GM23248 (cell line): ENCODE measurements around the gene VEGFB.

Source experiments
- EZH2 ChIP-seq: fragments of 200-600 bp; sonication (generic); IDR thresholded peaks from 2 replicates; pipeline ENCODE4 v1.6.1; 2018; ENCODE audit warnings: antibody characterized with exemption, mild to moderate bottlenecking; ENCODE audit not compliant: insufficient read depth, poor library complexity, severe bottlenecking
- EZH2phosphoT487 ChIP-seq: fragments of 200-600 bp; sonication (generic); IDR thresholded peaks from 2 replicates; pipeline ENCODE4 v1.6.1; 2018; ENCODE audit warnings: antibody characterized with exemption, moderate library complexity, mild to moderate bottlenecking, low read depth; ENCODE audit not compliant: insufficient read depth

- TF ChIP-seq EZH2 (no peak), EZH2phosphoT487 (no peak)
These were observed 25.2 kb downstream of the VEGFB start for GRCh38 chr11:64259533-64260067.
